ENCODE data around the gene CEBPA. TPM values are rescaled to one million over a fixed set of nuclear protein-coding genes. Genes with fewer than 3 reads are reported as not detected.

CEBPA gene
- total RNA-seq, 3 donors from 2014 or later (not counting 1 experiment from before 2014, with no cell fraction given): 7.6 to 19.5 (median 8.2) TPM

DNA sequence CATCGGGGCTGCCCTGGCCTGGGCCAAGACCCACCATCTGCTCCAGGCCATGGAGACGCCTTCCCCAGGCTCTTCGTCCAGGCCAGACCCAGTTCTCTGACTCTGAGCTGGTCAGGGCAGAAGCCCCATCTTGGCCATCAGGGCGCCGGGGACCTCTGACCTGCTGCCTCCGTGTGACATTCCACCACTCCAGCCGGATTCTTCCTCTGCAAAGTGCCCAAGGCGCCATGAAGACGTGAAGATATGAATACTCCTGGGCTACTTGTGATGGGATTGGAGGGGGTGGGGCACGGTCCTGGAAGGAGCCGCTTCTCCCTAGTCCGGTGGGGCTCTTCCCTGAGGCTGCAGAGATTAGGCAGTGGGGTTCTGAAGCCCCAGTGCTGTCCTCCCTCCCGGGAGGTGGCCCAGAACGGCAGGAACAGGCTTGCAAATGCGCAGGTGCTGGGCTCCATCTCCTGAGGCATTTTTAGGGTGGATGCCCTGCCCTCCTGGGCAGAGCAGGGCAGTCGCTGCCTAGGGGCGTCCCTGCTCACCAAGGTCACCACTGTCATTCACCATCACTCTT is 50.7 kb downstream of the CEBPA start:
- H3K9me3 Mint-ChIP-seq: no peaks in the 10 kb centered on the region
- intact Hi-C loops (cut with micrococcal nuclease): no loop called here
- Histone ChIP-seq H3K27ac (ENCODE audit: low read length) (no peak overlapping the region), H3K9me3 (ENCODE audit: control insufficient read depth, insufficient read depth, low read length) (no peaks in the 10 kb centered on the region), H3K4me1 (ENCODE audit: control insufficient read depth, insufficient read depth, low read length) (peaks cover 9% of the 10 kb centered on the region), H3K4me3 (ENCODE audit: low read length) (no peak overlapping the region), H3K27me3 (ENCODE audit: control insufficient read depth, insufficient read depth, low read length) (no peaks in the 10 kb centered on the region), H3K36me3 (ENCODE audit: control insufficient read depth, insufficient read depth, low read length) (no peaks in the 10 kb centered on the region)
- no peak overlapping the region for H3K4me3 Mint-ChIP-seq
- no peaks in the 10 kb centered on the region for H3K27me3 Mint-ChIP-seq (ENCODE audit: low read depth in 2 of 2)
- TF ChIP-seq, protein P1, sequence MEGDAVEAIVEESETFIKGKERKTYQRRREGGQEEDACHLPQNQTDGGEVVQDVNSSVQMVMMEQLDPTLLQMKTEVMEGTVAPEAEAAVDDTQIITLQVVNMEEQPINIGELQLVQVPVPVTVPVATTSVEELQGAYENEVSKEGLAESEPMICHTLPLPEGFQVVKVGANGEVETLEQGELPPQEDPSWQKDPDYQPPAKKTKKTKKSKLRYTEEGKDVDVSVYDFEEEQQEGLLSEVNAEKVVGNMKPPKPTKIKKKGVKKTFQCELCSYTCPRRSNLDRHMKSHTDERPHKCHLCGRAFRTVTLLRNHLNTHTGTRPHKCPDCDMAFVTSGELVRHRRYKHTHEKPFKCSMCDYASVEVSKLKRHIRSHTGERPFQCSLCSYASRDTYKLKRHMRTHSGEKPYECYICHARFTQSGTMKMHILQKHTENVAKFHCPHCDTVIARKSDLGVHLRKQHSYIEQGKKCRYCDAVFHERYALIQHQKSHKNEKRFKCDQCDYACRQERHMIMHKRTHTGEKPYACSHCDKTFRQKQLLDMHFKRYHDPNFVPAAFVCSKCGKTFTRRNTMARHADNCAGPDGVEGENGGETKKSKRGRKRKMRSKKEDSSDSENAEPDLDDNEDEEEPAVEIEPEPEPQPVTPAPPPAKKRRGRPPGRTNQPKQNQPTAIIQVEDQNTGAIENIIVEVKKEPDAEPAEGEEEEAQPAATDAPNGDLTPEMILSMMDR (IDR thresholded peaks at IDR 0.05): no peak
- DNase-seq: no peak
- H3K4me1 Mint-ChIP-seq: no peaks in the 10 kb centered on the region
- no peaks in the 10 kb centered on the region for H3K36me3 Mint-ChIP-seq
- WGBS (ENCODE audit: insufficient coverage): 91% methylated on average over 17 of the region's 17 CpGs
- no peak overlapping the region for H3K27ac Mint-ChIP-seq
- no peak for ATAC-seq

DNA sequence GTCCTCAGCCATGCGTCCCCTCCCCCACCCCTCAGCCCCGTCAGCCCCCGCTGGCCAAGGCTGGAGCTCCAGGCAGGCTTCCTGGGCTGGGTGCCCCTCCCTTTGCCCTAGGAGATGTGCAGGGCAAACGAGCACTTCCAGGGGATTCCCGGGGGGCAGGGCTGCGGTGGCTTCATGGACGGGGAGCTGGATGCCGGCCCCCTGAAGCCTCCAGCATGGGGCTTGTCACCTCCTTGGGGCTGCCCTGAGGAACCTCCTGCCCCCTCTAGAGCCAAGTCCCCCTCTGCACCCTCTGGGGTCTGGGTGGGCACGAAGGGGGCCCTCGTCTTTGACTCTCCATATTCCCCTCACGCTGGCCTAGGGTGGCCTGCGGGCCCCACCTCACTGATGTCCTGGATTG is 51.3 kb downstream of the CEBPA start:
- Mint-ChIP-seq H3K4me1 (no peaks in the 10 kb centered on the region), H3K4me3 (no peak overlapping the region), H3K9me3 (no peaks in the 10 kb centered on the region), H3K27me3 (ENCODE audit: low read depth in 2 of 2) (no peaks in the 10 kb centered on the region), H3K27ac (no peak overlapping the region), H3K36me3 (no peaks in the 10 kb centered on the region)
- Histone ChIP-seq H3K36me3 (ENCODE audit: control insufficient read depth, insufficient read depth, low read length) (no peaks in the 10 kb centered on the region), H3K9me3 (ENCODE audit: control insufficient read depth, insufficient read depth, low read length) (peaks cover 2% of the 10 kb centered on the region), H3K27me3 (ENCODE audit: control insufficient read depth, insufficient read depth, low read length) (no peaks in the 10 kb centered on the region), H3K4me3 (ENCODE audit: low read length) (no peak overlapping the region), H3K27ac (ENCODE audit: low read length) (no peak overlapping the region), H3K4me1 (ENCODE audit: control insufficient read depth, insufficient read depth, low read length) (peaks cover 9% of the 10 kb centered on the region)
- no peak for DNase-seq
- no peak for ATAC-seq
- TF ChIP-seq, protein P1 (IDR thresholded peaks at IDR 0.05): no peak
- intact Hi-C loops (cut with micrococcal nuclease): no loop called here
- 76% methylated on average over 11 of the region's 12 CpGs for WGBS (ENCODE audit: insufficient coverage)

DNA sequence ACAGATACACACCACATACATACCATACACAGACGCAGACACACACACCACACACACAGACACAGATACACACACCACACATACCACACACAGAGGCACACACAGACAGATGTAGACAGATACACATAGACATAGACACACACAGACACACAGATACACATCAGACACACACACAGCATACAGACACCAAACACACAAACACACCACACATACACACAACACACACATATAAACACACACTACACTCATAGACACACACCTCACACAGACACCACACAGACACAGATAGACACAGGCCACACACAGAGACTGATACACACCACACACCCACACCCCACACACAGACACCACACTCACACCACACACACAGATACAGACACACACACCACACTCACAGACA is 51.8 kb downstream of the CEBPA start:
- Histone ChIP-seq H3K9me3 (ENCODE audit: control insufficient read depth, insufficient read depth, low read length) (peaks cover 8% of the 10 kb centered on the region), H3K27ac (ENCODE audit: low read length) (no peak overlapping the region), H3K36me3 (ENCODE audit: control insufficient read depth, insufficient read depth, low read length) (no peaks in the 10 kb centered on the region), H3K27me3 (ENCODE audit: control insufficient read depth, insufficient read depth, low read length) (no peaks in the 10 kb centered on the region), H3K4me3 (ENCODE audit: low read length) (no peak overlapping the region), H3K4me1 (ENCODE audit: control insufficient read depth, insufficient read depth, low read length) (peaks cover 9% of the 10 kb centered on the region)
- TF ChIP-seq, protein P1 (IDR thresholded peaks at IDR 0.05): no peak
- intact Hi-C loops (cut with micrococcal nuclease): no loop called here
- Mint-ChIP-seq H3K27me3 (ENCODE audit: low read depth in 2 of 2) (no peaks in the 10 kb centered on the region), H3K9me3 (no peaks in the 10 kb centered on the region), H3K36me3 (no peaks in the 10 kb centered on the region), H3K27ac (no peak overlapping the region), H3K4me3 (no peak overlapping the region), H3K4me1 (no peaks in the 10 kb centered on the region)
- DNase-seq (no peak), ATAC-seq (no peak)
- WGBS (ENCODE audit: insufficient coverage): 96% methylated on average over 1 of the region's 1 CpG

Other genes starting within 250 kb of the CEBPA start
- gene RHPN2, start 237.6 kb downstream of the CEBPA start, total RNA-seq: under 1 TPM in 1 of 3 donors, not detected in 2; 0.35 TPM
- gene GPATCH1, start 221.4 kb downstream of the CEBPA start, total RNA-seq: 10 to 100 TPM in 2 of 3 donors, 1 to 10 TPM in 1; 9.1 to 15.0 (median 12.7) TPM
- gene WDR88, start 170.4 kb downstream of the CEBPA start, total RNA-seq: not detected
- under 1 TPM in 2 of 3 donors, not detected in 1; 0.33 to 0.38 TPM for gene LRP3, start 108.2 kb downstream of the CEBPA start, total RNA-seq
- not detected for gene SLC7A10, start 76.7 kb downstream of the CEBPA start, total RNA-seq
- 10 to 100 TPM; 22.3 to 28.1 (median 23.9) TPM for gene CEBPG, start 71.2 kb upstream of the CEBPA start, total RNA-seq
- gene PEPD, start 219.3 kb upstream of the CEBPA start, total RNA-seq: 10 to 100 TPM; 33.9 to 42.2 (median 40.9) TPM

Measured in natural killer cell (primary cell).